ENCODE data around the gene DENND11.

DNA sequence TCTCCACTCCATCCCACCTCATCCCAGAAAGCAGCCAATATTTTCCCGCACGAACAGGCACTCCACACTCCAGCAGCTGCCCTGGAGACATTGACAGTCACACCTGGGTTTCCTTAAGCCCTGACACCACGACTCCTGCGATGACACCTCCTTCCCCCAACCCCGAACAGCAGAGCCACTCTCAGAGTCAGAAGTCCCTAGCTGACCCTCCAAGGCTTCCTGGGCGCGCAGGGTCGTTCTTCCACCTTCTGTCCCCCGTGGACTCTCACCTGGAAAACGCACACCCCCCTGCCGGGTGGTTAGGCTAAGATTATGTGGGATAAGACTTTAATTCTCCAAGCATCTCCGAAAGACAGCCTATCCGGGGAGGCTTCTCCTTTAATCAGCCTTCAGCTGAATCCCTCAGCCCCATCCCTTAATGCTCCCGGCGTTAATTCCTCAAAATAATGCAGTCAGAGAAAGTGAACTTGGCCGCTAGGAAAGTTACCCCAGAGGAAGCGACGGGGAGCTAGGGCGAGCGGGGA is 1.1 kb downstream of the DENND11 start:
- no peak for TF ChIP-seq POLR2A (IDR thresholded peaks at IDR 0.05)
- TF ChIP-seq, protein P1, sequence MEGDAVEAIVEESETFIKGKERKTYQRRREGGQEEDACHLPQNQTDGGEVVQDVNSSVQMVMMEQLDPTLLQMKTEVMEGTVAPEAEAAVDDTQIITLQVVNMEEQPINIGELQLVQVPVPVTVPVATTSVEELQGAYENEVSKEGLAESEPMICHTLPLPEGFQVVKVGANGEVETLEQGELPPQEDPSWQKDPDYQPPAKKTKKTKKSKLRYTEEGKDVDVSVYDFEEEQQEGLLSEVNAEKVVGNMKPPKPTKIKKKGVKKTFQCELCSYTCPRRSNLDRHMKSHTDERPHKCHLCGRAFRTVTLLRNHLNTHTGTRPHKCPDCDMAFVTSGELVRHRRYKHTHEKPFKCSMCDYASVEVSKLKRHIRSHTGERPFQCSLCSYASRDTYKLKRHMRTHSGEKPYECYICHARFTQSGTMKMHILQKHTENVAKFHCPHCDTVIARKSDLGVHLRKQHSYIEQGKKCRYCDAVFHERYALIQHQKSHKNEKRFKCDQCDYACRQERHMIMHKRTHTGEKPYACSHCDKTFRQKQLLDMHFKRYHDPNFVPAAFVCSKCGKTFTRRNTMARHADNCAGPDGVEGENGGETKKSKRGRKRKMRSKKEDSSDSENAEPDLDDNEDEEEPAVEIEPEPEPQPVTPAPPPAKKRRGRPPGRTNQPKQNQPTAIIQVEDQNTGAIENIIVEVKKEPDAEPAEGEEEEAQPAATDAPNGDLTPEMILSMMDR (IDR thresholded peaks at IDR 0.05) = no peak

Data from stomach (tissue), 4 donors.